Stimulated activated CD4-positive, alpha-beta T cell treated with anti-CD3 and anti-CD28 coated beads, Interleukin-1b, Interleukin-23, amount 100 ng/mL, for 1 hour (primary cell): ENCODE data around the gene PRR12.
A peak's percentile ranks its signal among the peaks of the same experiment; 100 is the strongest.

Source experiments
- DNase-seq, 2 donors: peaks; one replicate each; pipeline ENCODE4 v3.0.0-alpha.2; 2020; ENCODE audit warnings: low read depth in 2 of 2

Gene PRR12

DNA sequence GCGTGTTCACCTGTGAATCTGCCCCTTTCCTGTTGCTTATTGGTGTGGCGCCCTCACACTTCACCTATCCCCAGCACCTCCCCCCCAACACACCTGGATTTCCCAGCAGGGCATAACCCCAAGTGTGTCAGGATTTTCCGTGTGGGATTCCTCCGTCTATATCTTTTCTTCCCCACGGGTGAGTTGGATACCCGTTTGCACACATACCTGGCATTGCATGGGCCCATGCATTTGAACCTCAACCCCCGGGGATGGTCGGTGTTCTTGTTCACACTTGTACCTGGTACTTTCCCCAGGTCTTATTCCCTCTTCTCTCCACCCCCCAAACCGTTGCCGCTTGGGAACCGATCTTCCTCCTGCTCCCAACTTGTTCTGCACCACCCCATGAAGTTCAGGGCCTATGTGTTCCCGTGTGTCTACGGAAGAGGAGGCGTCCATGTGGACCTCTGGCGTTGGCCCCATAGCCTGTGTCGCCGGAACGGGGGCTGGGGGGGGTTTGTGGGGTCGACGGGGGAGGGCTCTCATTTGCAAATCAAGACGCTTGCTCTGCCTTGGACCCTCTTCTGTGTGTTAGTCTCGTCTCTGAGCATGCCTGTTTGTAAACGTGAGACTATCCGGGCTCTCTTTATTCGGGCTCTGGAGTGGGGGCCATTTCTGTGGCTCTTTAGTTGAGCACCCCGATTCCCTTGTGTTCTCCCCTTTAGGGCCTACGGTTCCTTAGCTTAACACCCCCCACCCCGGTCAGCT, 1.7 kb downstream of the PRR12 start:
- no peak for DNase-seq

DNA sequence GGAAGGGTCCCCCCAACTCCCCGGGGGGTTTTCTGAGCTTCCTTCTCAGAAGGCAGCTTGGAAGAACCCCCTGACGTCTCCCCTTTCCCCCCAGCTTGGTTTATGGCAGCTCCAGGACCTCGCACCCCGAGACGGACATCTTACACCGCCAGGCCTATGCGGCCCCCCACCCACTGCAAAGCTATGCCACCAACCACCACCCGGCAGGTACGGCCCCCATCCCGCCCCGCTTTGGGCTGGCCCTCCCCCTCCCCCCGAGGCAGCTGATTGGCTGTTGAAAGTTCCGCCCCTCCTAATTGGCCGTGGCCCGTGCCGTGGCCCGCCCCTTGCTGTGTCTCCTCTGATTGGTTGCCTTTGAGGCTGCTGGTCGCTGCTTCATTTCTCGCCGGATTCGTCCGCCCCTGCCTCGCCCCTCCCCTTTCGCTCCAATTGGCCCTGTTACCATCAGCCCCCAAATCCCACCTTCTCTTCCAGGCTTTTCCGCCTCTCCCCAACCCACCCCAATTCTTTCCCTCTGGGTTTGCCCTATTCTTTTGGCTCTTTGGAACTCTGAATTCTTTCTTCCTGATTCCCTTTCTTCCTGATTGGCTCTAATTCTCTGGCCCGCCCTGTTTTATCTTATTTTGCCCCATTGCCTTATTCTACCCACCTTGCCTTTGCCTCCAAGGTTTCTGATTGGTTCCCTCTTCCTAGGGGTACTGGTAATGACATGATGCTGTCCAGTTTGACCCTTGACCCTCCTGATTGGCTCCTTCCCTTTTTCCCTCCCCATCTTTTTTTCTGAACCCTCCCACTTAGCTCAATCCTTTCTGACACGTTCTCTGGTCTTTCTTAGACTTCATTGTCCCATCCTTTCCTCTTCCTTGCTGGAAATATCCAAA, 2.5 kb downstream of the PRR12 start:
- peak; percentile 77 to 90 for DNase-seq

DNA sequence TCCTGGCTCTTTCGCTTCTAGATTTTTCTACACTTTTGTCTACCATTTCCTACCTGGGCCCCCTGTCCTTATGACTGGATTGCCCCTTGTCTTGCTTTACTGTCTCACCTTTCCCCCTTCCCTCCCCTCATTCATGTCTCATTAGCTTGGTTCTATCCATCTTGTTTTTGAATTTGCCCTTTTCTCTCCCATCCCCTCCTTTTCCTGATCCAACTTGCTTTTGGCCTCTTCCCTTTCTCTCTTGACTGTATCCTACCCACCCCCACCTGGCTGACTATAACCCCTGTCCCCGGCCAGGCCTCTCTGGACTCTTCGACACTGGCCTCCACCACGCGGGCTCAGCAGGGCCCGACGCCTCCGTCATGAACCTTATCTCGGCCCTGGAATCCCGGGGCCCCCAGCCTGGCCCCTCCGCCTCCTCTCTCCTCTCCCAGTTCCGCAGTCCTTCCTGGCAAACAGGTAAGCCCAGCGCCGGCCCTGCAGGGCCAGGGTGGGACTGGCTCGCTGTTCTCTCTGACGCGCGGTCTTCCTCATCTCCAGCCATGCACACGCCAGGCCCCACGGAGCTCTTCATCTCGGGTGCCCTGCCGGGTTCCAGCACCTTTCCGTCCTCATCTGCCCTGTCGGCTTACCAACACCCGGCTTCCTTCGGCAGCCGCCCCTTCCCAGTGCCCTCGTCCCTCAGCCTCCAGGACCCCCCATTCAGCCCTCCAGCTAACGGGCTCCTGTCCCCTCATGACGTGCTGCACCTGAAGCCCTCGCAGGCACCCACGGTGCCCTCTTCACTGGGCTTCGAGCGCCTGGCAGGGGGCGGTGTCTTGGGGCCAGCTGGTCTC, 3.4 kb downstream of the PRR12 start:
- DNase-seq, result no peak

DNA sequence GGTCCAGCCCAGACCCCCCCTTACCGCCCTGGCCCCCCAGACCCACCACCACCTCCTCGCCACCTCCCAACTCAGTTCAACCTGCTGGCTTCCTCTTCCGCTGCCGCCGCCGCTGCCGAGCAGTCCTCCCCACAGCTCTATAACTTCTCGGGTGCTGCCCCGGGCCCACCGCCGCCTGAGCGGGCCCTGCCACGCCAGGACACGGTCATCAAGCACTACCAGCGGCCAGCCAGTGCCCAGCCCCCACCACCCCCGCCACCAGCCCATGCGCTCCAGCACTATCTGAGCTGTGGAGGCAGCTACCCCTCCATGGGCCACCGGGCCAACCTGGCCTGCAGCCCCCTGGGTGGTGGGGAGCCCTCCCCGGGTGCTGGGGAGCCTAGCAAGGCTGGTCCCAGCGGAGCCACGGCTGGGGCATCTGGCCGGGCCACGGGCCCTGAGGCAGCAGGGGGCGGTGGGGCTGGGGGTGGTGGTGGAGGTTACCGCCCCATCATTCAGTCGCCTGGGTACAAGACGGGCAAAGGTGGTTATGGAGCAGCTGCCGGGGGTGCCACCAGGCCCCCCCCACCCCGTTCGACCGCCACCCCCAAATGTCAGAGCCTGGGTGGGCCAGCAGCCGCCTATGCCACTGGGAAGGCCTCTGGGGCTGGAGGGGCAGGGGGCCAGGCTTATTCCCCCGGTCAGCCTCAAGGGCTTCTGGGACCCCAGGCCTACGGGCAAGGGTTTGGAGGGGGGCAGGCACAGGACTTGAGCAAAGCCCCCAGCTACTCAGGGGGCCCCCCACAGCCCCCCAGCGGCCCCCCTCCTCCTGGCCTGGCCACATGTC, 4.2 kb downstream of the PRR12 start:
- no peak for DNase-seq

DNA sequence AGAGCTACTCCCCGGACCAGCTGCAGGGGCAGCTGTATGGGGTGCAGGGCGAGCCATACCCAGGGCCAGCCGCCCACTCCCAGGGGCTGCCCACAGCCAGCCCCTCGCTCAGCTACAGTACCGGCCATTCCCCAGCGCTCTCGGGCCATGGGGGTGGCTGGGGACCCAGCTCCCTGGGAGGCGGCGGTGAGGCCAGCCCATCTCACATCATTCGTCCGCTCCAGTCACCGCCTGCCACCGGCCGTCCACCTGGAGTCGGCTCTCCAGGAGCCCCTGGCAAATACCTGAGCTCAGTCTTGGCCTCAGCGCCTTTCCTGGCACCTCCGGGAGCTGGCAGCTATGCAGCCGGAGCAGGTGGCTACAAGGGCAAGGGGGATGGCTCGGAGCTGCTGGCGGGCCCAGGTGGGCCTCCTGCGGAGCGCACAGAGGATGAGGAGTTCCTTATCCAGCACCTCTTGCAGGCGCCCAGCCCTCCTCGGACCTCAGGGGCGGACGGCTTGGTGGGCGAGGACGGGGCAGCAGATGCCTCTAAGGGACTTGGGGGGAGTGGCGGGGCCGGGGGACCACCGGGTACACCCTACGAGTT, 4.9 kb downstream of the PRR12 start:
- DNase-seq, result no peak

DNA sequence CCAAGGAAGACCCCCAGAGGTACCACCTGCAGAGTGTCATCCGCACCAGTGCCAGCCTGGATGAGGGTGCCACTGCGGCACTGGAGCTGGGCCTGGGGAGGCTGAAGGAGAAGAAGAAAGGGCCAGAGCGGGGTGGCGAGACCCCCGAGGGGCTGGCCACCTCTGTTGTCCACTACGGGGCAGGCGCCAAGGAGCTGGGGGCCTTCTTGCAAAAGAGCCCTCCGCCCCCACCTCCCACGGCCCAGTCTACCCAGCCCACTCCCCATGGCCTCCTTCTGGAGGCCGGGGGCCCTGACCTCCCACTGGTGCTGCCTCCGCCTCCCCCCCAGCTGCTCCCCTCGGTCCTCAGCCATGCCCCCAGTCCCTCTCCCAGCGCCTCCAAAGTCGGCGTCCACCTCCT, 5.4 kb downstream of the PRR12 start:
- no peak for DNase-seq

DNA sequence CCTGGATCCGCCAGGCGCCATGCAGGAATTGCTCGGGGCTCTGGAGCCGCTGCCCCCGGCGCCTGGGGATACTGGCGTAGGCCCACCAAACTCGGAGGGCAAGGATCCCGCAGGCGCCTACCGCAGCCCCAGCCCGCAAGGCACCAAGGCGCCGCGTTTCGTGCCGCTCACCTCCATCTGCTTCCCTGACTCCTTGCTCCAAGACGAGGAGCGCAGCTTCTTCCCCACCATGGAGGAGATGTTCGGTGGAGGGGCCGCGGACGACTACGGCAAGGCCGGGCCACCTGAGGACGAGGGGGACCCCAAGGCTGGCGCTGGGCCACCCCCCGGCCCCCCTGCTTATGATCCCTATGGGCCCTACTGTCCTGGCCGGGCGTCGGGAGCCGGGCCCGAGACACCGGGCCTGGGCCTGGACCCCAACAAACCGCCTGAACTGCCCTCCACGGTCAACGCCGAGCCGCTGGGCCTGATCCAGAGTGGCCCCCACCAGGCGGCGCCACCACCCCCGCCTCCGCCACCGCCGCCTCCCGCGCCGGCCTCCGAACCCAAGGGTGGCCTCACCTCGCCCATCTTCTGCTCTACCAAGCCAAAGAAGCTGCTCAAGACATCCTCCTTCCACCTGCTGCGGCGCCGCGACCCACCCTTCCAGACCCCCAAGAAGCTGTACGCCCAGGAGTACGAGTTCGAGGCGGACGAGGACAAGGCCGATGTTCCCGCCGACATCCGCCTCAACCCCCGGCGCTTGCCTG, 6.1 kb downstream of the PRR12 start:
- no peak for DNase-seq

DNA sequence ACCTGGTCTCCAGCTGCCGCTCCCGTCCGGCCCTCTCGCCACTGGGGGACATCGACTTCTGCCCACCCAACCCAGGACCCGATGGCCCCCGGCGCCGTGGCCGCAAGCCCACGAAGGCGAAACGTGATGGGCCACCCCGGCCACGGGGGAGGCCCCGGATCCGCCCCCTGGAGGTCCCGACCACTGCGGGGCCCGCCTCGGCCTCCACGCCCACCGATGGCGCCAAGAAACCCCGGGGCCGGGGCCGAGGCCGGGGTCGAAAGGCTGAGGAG, 6.7 kb downstream of the PRR12 start:
- no peak for DNase-seq

DNA sequence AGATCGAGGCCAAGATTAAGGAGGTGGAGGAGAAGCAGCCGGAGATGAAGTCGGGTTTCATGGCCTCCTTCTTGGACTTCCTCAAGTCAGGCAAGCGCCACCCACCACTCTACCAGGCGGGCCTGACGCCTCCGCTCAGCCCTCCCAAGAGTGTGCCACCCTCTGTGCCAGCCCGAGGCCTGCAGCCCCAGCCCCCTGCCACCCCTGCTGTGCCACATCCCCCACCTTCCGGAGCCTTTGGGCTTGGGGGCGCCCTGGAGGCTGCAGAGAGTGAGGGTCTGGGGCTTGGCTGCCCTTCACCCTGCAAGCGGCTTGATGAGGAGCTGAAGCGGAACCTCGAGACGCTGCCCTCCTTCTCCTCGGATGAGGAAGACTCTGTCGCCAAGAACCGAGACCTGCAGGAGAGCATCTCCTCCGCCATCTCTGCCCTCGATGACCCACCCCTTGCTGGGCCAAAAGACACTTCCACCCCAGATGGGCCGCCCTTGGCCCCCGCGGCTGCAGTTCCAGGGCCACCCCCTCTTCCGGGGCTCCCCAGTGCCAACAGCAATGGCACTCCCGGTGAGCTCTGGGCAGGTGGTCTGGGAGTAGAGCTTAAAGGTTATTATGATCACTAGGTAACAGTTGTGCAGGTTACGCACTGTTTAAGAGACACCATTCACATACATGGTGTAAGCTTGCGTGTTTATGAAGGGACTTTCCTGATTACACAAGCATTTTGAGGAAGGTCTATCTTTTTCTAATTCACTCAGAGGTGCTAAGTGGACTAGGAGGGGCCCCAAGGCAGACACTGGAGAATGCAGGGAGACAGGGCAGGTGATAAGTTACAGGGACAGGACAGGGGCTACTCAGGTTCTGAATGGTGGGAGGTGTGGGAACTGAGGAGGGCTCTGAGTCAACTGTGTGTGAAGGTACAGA, 8.7 kb downstream of the PRR12 start:
- DNase-seq, result no peak

DNA sequence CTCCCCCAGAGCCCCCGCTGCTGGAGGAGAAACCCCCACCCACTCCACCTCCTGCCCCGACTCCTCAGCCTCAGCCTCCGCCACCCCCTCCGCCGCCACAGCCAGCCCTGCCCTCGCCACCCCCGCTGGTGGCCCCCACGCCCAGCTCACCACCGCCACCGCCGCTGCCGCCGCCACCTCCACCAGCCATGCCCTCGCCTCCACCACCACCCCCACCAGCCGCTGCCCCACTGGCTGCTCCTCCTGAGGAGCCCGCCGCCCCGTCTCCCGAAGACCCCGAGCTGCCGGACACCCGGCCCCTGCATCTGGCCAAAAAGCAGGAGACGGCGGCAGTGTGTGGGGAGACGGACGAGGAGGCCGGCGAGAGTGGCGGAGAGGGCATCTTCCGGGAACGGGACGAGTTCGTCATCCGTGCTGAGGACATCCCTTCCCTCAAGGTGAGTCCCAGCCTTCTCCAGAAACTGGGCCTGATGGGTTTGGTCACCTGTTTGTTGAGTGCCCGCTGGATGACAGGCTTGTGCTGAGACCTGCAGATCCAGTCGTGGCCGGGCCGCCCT, 10.6 kb downstream of the PRR12 start:
- no peak for DNase-seq

DNA sequence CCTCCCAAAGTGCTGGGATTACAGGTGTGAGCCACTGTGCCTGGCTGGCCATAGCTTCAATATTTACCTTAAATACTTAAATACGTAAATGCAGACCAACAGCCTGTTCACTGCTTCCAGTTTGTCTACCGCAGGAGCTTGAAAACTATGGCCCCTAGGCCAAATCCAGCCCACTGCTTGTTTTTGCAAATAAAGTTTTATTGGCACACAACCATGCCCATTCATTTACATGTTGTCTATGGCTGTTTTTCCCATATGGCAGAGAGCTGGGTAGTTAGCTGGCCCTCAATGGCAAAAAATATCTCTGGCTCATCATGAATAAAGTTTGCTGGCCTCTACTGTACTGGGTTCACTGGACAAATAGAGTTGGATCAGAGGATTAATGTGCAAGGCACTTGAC, 11.8 kb downstream of the PRR12 start:
- no peak for DNase-seq

DNA sequence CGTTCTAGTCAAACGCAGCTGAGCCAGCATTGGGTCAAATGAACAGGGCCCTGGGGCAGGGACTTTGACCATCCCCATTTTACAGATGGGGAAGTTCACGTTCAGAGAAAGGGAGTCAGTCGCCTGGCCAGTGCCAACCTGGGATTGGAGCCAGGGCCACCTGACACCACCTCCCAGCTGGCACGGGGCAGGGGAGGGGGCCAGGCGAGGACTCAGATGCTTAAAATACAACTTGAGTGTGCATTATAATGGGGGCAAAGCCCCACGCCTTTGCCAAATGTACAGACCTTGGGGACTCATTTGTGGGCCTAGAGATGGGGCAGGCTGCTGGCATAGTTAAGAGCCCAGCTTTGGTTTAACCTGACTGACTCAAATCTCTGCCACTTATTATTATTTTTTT, 14.6 kb downstream of the PRR12 start:
- no peak for DNase-seq

DNA sequence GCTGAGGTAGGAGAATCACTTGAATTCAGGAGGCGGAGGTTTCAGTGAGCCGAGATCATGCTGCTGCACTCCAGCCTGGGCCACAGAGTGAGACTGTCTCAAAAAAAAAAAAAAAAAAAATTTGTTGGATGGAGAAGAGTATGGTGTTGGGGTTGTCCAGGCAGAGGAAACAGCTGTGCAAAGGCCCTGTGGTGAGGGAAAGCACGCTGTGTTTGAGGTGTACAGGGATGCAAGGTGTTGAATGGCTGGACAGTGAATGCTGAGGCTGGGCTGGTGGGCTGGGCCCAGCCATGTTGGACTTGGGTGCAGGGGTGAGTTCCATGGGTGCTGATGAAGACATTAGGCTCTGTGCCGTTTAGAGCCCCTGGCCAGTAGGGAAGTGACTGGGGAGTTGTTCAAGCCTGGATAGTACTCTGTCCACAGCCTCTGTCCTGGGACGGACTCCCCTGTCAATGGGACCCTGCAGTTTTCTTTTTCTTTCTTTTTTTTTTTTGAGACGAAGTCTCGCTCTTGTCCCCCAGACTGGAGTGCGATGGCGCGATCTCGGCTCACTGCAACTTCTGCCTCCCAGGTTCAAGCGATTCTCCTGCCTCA, 18.6 kb downstream of the PRR12 start:
- DNase-seq, result no peak

DNA sequence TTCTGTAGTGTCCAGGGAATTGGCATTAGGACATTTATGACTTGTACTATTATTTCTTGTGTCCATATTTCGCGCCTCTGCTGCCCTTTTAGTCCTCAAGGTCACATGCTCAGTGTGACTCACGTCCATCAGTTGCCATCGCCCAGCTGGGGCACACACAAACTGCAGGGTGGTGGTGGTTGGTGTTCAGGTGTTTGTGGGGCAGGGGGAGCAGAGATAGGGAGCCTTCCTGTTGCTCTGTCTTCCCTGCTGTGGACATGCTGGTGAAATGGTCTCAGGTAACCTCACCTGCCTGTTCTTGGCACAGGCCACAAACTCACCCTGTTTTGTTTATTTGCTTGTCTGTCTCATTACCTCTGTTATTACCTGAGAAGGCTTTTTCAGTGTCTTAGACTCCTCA, 22.4 kb downstream of the PRR12 start:
- DNase-seq, result no peak

DNA sequence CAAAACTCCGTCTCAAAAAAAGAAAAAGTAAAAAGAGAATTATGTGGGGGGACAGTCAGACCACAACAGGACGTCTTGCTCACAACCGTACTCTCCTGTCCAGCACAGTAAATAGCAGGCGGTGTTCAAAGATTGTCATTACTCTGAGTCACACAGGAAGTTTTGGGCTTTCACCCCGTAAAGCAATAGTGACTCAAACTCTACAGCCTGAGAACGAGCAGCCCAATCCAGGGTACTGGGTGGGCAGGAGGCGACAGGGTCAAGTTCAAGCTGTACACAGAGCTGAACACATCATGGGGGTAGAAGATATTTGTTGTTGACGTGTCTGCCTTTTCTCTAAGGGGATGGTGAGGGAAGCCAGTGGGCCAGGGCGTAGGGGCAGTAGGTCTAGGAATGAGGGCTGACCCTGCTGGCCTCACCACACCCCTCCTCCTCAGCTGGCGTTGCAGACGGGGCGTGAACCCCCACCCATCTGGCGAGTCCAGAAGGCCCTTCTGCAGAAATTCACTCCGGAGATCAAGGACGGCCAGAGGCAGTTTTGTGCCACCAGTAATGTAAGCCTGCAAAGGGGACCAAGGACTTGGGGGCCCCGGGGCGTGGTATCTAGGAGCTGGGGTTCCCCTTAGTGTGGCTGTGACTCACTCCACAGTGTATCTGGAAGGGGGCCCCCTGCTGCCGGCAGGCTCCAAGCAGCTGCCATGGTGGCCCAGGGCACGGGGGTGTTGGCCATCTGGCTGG, 23.3 kb downstream of the PRR12 start:
- no peak for DNase-seq

DNA sequence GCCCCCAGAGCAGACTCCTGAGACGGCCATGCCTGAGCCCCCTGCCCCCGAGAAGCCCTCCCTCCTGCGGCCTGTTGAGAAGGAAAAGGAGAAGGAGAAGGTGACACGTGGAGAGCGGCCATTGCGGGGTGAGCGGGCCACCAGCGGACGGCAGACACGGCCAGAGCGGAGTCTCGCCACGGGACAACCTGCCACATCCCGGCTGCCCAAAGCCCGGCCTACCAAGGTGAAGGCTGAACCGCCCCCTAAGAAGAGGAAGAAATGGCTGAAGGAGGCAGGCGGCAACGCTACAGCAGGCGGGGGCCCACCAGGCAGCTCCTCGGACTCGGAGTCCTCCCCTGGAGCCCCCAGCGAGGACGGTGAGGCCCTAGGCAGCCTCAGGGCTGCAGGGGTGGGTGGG, 24.9 kb downstream of the PRR12 start:
- DNase-seq, result no peak

DNA sequence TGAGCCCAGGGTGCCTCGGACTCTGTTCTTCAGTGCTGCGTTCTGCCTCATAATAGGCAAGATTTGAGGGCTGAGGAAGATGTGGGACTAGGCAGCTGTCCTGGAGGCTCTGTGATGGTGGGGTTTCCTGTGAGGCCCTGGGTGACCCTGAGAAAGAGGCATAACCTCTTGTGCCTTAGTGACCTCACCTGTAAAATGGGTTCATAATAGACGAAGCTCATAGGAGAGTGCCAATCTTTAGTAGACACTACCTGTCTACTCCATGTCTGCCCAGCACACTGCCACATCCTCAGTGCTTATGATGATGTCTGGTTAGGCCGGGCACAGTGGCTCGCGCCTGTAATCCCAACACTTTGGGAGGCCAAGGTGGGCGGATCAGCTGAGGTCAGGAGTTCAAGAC, 25.6 kb downstream of the PRR12 start:
- DNase-seq, result no peak

DNA sequence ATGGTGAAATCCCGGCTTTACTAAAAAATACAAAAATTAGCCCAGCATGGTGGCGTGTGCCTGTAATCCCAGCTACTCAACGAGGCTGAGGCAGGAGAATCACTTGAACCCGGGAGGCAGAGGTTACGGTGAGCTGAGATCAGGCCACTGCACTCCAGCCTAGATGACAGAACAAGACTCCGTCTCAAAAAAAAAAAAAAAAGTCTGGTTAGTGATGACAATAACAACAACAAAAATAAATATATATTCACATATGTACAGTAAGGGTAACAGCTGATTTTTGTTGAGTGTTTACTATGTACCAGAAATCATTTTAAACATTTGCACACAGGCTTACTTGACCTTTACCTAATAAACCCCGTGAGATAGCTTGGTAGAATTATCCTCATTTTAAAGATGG, 26.0 kb downstream of the PRR12 start:
- DNase-seq, result no peak
